K562 (cell line): ENCODE results near the gene KXD1. TPM values are rescaled to one million over a fixed set of nuclear protein-coding genes. Genes with fewer than 3 reads are reported as not detected.

Source experiments
- CHD1 ChIP-seq: fragments of 200-600 bp; sonication (generic); IDR thresholded peaks from one replicate; pipeline ENCODE4 v1.6.1; 2012; ENCODE audit warnings: mild to moderate bottlenecking, moderate library complexity, low read length, inconsistent platforms
- FOXP1 ChIP-seq: sonication (generic); formaldehyde crosslinking; IDR thresholded peaks from 2 replicates; pipeline ENCODE4 v1.8.0; 2022; ENCODE audit warnings: mild to moderate bottlenecking, missing genetic modification reagents
- GATAD2B ChIP-seq: fragments of 450-650 bp; IDR thresholded peaks from 2 replicates; pipeline ENCODE4 v1.6.1; 2017; ENCODE audit warnings: mild to moderate bottlenecking, borderline replicate concordance
- HNRNPUL1 ChIP-seq: fragments of 200-400 bp; formaldehyde crosslinking; IDR thresholded peaks from 2 replicates; pipeline ENCODE4 v1.6.1; 2017; ENCODE audit warnings: low read length
- NFIC ChIP-seq: fragments of 450-650 bp; IDR thresholded peaks from 2 replicates; pipeline ENCODE4 v1.6.1; 2017; ENCODE audit warnings: mild to moderate bottlenecking, inconsistent platforms
- NR2F6 ChIP-seq: fragments of 450-650 bp; formaldehyde crosslinking; IDR thresholded peaks from 2 replicates; pipeline ENCODE4 v1.4.0; 2020; ENCODE audit warnings: mild to moderate bottlenecking
- OTX1 ChIP-seq: fragments of 450-650 bp; formaldehyde crosslinking; IDR thresholded peaks from 2 replicates; pipeline ENCODE4 v1.4.0; 2022; ENCODE audit warnings: mild to moderate bottlenecking
- PHF21A ChIP-seq: fragments of 450-650 bp; IDR thresholded peaks from 2 replicates; pipeline ENCODE4 v1.6.1; 2017; ENCODE audit warnings: low read depth, borderline replicate concordance
- PML ChIP-seq: IDR thresholded peaks from 2 replicates; pipeline ENCODE4 v1.6.1; 2012; ENCODE audit warnings: low read length, inconsistent platforms
- POLR2AphosphoS5 ChIP-seq: IDR thresholded peaks from 2 replicates; pipeline ENCODE4 v1.6.1; 2011; ENCODE audit warnings: mild to moderate bottlenecking, low read depth, low read length, moderate library complexity; ENCODE audit not compliant: control insufficient read depth, insufficient read depth
- POLR2H ChIP-seq: IDR thresholded peaks from 2 replicates; pipeline ENCODE4 v1.6.1; 2016; ENCODE audit warnings: missing genetic modification characterization, low read depth, mild to moderate bottlenecking, control low read depth, missing compliant biosample characterization, moderate library complexity
- RAD51 ChIP-seq: fragments of 450-650 bp; IDR thresholded peaks from 2 replicates; pipeline ENCODE4 v1.7.1; 2016; ENCODE audit warnings: low read depth, mild to moderate bottlenecking, borderline replicate concordance
- RBM25 ChIP-seq: fragments of 200-400 bp; formaldehyde crosslinking; IDR thresholded peaks from 2 replicates; pipeline ENCODE4 v1.6.1; 2018; ENCODE audit warnings: low read length, low read depth, moderate library complexity; ENCODE audit not compliant: severe bottlenecking
- RFX1 ChIP-seq: fragments of 450-650 bp; IDR thresholded peaks from 2 replicates; pipeline ENCODE4 v1.6.1; 2016; ENCODE audit warnings: mild to moderate bottlenecking, moderate library complexity
- SMC3 ChIP-seq: conservative IDR thresholded peaks from 2 replicates; pipeline ENCODE4 v1.6.1; 2011; ENCODE audit warnings: low read depth, low read length, improper control_type of control experiment; ENCODE audit not compliant: insufficient read depth
- TAF7 ChIP-seq: fragments of 450-650 bp; IDR thresholded peaks from 2 replicates; pipeline ENCODE4 v1.6.1; 2016; ENCODE audit warnings: missing genetic modification characterization, missing compliant biosample characterization
- ZFX ChIP-seq: sonication (generic); formaldehyde crosslinking; IDR thresholded peaks from 2 replicates; pipeline ENCODE4 v1.8.0; 2022; ENCODE audit warnings: mild to moderate bottlenecking, missing genetic modification reagents, moderate library complexity
- polyA plus RNA-seq, 8 experiments: library from polyadenylated mRNA; depleted of rRNA in 4 of 8; stranded (reverse) in 5 of 8; unstranded in 3 of 8; fragments of >200 nt; fragmentation: Nextera tagmentation in 2 of 8; fragmentation: Illumina TruSeq in 1 of 8; extraction: Ambion mirVana in 2 of 8; extraction: Trizol in 1 of 8; gene quantifications; 2 replicates each; pipeline versions ENCODE4 v1.2.1 to v1.2.3, GENCODE V29; 2011 to 2014; ENCODE audit warnings: inconsistent platforms in 1 of 8, missing spikeins in 1 of 8
- total RNA-seq, 7 experiments: library from RNA; depleted of rRNA in 6 of 7; stranded (reverse); fragments of >200 nt in 6 of 7; fragmentation: Illumina TruSeq in 2 of 7; extraction: Trizol in 2 of 7; gene quantifications; 2 replicates each; pipeline versions ENCODE4 v1.2.1 to v1.2.3, GENCODE V29; 2011 to 2021; ENCODE audit warnings: low replicate concordance in 1 of 7
- TF ChIP-seq, protein P1 (sequence below): fragments of 250-450 bp; sonication (Bioruptor Pico); IDR thresholded peaks from 2 replicates; pipeline ENCODE4 v1.6.1; 2021; ENCODE audit warnings: mild to moderate bottlenecking
- TF ChIP-seq, protein P2 (sequence below): fragments of 450-650 bp; IDR thresholded peaks from 2 replicates; pipeline ENCODE4 v1.7.1; 2018; ENCODE audit warnings: mild to moderate bottlenecking, low read depth; ENCODE audit not compliant: partially characterized antibody
- TF ChIP-seq, protein P3 (sequence below): fragments of 250-450 bp; sonication (Bioruptor Pico); IDR thresholded peaks from 2 replicates; pipeline ENCODE4 v1.4.0; 2020; ENCODE audit warnings: mild to moderate bottlenecking

The KXD1 gene
- total and polyA plus RNA-seq, 9 of the 15 experiments (the other 6 are each of a cell fraction or from before 2014, with no cell fraction given), result 21.9 to 210 (median 118) TPM

DNA sequence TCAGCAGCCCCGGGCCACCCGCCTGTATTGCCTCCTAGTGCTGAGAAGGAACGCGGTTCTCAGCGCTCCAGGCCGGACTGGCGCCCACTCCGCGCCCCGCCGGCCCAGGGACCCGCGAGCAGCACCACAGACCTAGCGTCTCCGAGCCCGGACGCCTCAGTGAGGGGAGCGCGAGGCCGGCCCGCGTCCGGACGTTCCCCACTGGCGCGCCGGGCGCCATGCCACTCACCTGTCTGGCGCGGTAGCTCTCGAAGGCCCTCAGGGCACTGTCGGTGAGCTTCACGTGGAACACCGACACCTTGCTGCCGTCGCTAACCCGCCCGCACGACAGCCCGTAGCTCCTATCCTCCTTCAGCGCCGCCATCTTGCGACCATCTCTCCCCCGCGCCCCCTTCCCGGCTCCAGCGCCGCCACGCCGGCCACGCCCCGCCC is 36.0 kb upstream of the KXD1 start, which contains the start of gene ELL (continued):
- TF ChIP-seq HNRNPUL1 (no peak), POLR2AphosphoS5 (peak; percentile 76; the same call in 1 of the 2 replicates), PHF21A (no peak), NR2F6 (no peak), SMC3 (no peak), RFX1 (no peak), RBM25 (no peak), CHD1 (peak; percentile 95), TAF7 (tag) (peak; percentile 75), GATAD2B (no peak), FOXP1 (CRISPR knock-in tag) (peak; percentile 33; the same call in 1 of the 2 replicates), RAD51 (no peak), ZFX (peak; percentile 89), OTX1 (CRISPR knock-in tag) (0 out of 2 replicates have a peak, but pooled peaks have one; percentile 58), PML (peak; percentile 69; the same call in 1 of the 2 replicates), POLR2H (peak; percentile 63; the same call in 1 of the 2 replicates), NFIC (peak; percentile 35)
- TF ChIP-seq, protein P1, sequence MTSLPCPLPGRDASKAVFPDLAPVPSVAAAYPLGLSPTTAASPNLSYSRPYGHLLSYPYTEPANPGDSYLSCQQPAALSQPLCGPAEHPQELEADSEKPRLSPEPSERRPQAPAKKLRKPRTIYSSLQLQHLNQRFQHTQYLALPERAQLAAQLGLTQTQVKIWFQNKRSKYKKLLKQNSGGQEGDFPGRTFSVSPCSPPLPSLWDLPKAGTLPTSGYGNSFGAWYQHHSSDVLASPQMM (CRISPR knock-in tag), result no peak
- TF ChIP-seq, protein P2, sequence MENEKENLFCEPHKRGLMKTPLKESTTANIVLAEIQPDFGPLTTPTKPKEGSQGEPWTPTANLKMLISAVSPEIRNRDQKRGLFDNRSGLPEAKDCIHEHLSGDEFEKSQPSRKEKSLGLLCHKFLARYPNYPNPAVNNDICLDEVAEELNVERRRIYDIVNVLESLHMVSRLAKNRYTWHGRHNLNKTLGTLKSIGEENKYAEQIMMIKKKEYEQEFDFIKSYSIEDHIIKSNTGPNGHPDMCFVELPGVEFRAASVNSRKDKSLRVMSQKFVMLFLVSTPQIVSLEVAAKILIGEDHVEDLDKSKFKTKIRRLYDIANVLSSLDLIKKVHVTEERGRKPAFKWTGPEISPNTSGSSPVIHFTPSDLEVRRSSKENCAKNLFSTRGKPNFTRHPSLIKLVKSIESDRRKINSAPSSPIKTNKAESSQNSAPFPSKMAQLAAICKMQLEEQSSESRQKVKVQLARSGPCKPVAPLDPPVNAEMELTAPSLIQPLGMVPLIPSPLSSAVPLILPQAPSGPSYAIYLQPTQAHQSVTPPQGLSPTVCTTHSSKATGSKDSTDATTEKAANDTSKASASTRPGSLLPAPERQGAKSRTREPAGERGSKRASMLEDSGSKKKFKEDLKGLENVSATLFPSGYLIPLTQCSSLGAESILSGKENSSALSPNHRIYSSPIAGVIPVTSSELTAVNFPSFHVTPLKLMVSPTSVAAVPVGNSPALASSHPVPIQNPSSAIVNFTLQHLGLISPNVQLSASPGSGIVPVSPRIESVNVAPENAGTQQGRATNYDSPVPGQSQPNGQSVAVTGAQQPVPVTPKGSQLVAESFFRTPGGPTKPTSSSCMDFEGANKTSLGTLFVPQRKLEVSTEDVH, result no peak
- TF ChIP-seq, protein P3, sequence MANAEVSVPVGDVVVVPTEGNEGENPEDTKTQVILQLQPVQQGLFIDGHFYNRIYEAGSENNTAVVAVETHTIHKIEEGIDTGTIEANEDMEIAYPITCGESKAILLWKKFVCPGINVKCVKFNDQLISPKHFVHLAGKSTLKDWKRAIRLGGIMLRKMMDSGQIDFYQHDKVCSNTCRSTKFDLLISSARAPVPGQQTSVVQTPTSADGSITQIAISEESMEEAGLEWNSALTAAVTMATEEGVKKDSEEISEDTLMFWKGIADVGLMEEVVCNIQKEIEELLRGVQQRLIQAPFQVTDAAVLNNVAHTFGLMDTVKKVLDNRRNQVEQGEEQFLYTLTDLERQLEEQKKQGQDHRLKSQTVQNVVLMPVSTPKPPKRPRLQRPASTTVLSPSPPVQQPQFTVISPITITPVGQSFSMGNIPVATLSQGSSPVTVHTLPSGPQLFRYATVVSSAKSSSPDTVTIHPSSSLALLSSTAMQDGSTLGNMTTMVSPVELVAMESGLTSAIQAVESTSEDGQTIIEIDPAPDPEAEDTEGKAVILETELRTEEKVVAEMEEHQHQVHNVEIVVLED (CRISPR knock-in tag), result peak; percentile 90; the same call in 1 of the 2 replicates
